Activated T-helper 1 cell treated with anti-CD3 and anti-CD28 coated beads, Interleukin-12 subunit alpha, Interleukin-12 subunit beta, Interleukin-2, Interleukin-4 antibody, amounts not matched to agents 30 ng/mL and 10 ng/mL and 1 ng/mL, durations not matched to agents 14 hours and 24 hours and 36 hours (primary cell): ENCODE data around the gene TNFRSF8. TPM values are rescaled to one million over a fixed set of nuclear protein-coding genes. Genes with fewer than 3 reads are reported as not detected.

Source experiments
- DNase-seq: peaks from one replicate; pipeline ENCODE4 v3.0.0; 2021; ENCODE audit warnings: low spot score
- H3K27ac Mint-ChIP-seq: one replicate; pipeline ENCODE4 v1.8.0; 2021; ENCODE audit warnings: mild to moderate bottlenecking, mixed read lengths
- H3K27me3 Mint-ChIP-seq: one replicate; pipeline ENCODE4 v1.8.0; 2022; ENCODE audit warnings: mild to moderate bottlenecking, moderate library complexity, mixed read lengths; ENCODE audit not compliant: insufficient read depth
- H3K36me3 Mint-ChIP-seq: one replicate; pipeline ENCODE4 v1.8.0; 2021; ENCODE audit warnings: low read depth, mixed read lengths
- H3K4me1 Mint-ChIP-seq: one replicate; pipeline ENCODE4 v1.8.0; 2021; ENCODE audit warnings: low read depth, mixed read lengths
- H3K4me3 Mint-ChIP-seq: one replicate; pipeline ENCODE4 v1.8.0; 2021; ENCODE audit warnings: mild to moderate bottlenecking, moderate library complexity, mixed read lengths
- H3K9me3 Mint-ChIP-seq: one replicate; pipeline ENCODE4 v1.8.0; 2021; ENCODE audit warnings: mixed read lengths
- intact Hi-C: fragments of 100-400 bp; cut with micrococcal nuclease; formaldehyde crosslinking; loops from one replicate; pipeline ENCODE4 v1.15.1; 2024
- total RNA-seq: library from RNA; stranded (reverse); gene quantifications from 2 replicates; pipeline ENCODE4 v1.2.3, GENCODE V29; 2022

TNFRSF8 gene
- total RNA-seq, 1 donor from 2014 or later, result 27.9 TPM

- Mint-ChIP-seq H3K9me3 (peaks cover under 1% of the 10 kb centered on the region), H3K36me3 (peaks cover 16% of the 10 kb centered on the region), H3K27ac (no peak overlapping the region), H3K4me3 (no peak overlapping the region), H3K27me3 (peaks cover 3% of the 10 kb centered on the region), H3K4me1 (peaks cover 39% of the 10 kb centered on the region)
- intact Hi-C loops, result no loop called here
- DNase-seq, result no peak
These were observed 13.4 kb downstream of the TNFRSF8 start for GRCh38 chr1:12076425-12077005.

GRCh38 chr1:12078575-12078937 is 15.5 kb downstream of the TNFRSF8 start:
- intact Hi-C loops, result loop anchor here (2.0 kb wide), 1 partner anchor 14 kb away; no protein-coding TSS in a partner anchor

GRCh38 chr1:12078938-12079861 is 16.1 kb downstream of the TNFRSF8 start:
- peaks cover 32% of the 10 kb centered on the region for H3K36me3 Mint-ChIP-seq
- peaks cover 57% of the 10 kb centered on the region for H3K4me1 Mint-ChIP-seq
- H3K9me3 Mint-ChIP-seq, result peaks cover 24% of the 10 kb centered on the region
- H3K27ac Mint-ChIP-seq, result peak overlapping the region; percentile 70
- intact Hi-C loops, result loop anchor here (1.0 to 2.0 kb wide), 2 partner anchors 11 to 14 kb away; no protein-coding TSS in a partner anchor
- DNase-seq, result no peak
- H3K27me3 Mint-ChIP-seq, result peaks cover 3% of the 10 kb centered on the region
- no peak overlapping the region for H3K4me3 Mint-ChIP-seq

More at GRCh38 chr1:12078575-12078937, 15.5 kb downstream of the TNFRSF8 start:
- Mint-ChIP-seq H3K9me3 (peaks cover 20% of the 10 kb centered on the region), H3K27me3 (peaks cover 3% of the 10 kb centered on the region), H3K4me3 (no peak overlapping the region), H3K27ac (no peak overlapping the region), H3K4me1 (peaks cover 58% of the 10 kb centered on the region), H3K36me3 (peaks cover 28% of the 10 kb centered on the region)
- no peak for DNase-seq

GRCh38 chr1:12080156-12080555 is 17.1 kb downstream of the TNFRSF8 start:
- intact Hi-C loops, result loop anchor here (5.0 kb wide), 1 partner anchor 78 kb away; no protein-coding TSS in a partner anchor
- Mint-ChIP-seq H3K9me3 (peaks cover 24% of the 10 kb centered on the region), H3K27me3 (peaks cover 3% of the 10 kb centered on the region), H3K4me1 (peaks cover 55% of the 10 kb centered on the region), H3K27ac (no peak overlapping the region), H3K4me3 (no peak overlapping the region), H3K36me3 (peaks cover 32% of the 10 kb centered on the region)
- DNase-seq, result no peak

GRCh38 chr1:12080773-12081556 is 17.9 kb downstream of the TNFRSF8 start:
- Mint-ChIP-seq H3K4me1 (peaks cover 48% of the 10 kb centered on the region), H3K4me3 (no peak overlapping the region), H3K27ac (no peak overlapping the region), H3K9me3 (peaks cover 24% of the 10 kb centered on the region), H3K36me3 (peaks cover 28% of the 10 kb centered on the region), H3K27me3 (no peaks in the 10 kb centered on the region)
- no peak for DNase-seq
- intact Hi-C loops, result loop anchor here (5.0 kb wide), 1 partner anchor 79 kb away; no protein-coding TSS in a partner anchor

- no peak for DNase-seq
- Mint-ChIP-seq H3K4me3 (no peak overlapping the region), H3K27me3 (no peaks in the 10 kb centered on the region), H3K27ac (peak overlapping the region; percentile 64), H3K4me1 (peaks cover 47% of the 10 kb centered on the region), H3K9me3 (peaks cover 24% of the 10 kb centered on the region), H3K36me3 (peaks cover 31% of the 10 kb centered on the region)
- intact Hi-C loops, result loop anchor here (5.0 kb wide), 1 partner anchor 80 kb away; no protein-coding TSS in a partner anchor
These were observed 18.7 kb downstream of the TNFRSF8 start for GRCh38 chr1:12081648-12082396.

- intact Hi-C loops, result loop anchor here (5.0 kb wide), 1 partner anchor 81 kb away; no protein-coding TSS in a partner anchor
- H3K27ac Mint-ChIP-seq, result no peak overlapping the region
- H3K36me3 Mint-ChIP-seq, result peaks cover 35% of the 10 kb centered on the region
- no peaks in the 10 kb centered on the region for H3K27me3 Mint-ChIP-seq
- H3K9me3 Mint-ChIP-seq, result peaks cover 29% of the 10 kb centered on the region
- H3K4me3 Mint-ChIP-seq, result no peak overlapping the region
- peaks cover 52% of the 10 kb centered on the region for H3K4me1 Mint-ChIP-seq
- no peak for DNase-seq
These were observed 19.9 kb downstream of the TNFRSF8 start for GRCh38 chr1:12082988-12083387.

GRCh38 chr1:12083766-12084165 is 20.7 kb downstream of the TNFRSF8 start:
- Mint-ChIP-seq H3K4me1 (peaks cover 58% of the 10 kb centered on the region), H3K27me3 (no peaks in the 10 kb centered on the region), H3K4me3 (no peak overlapping the region), H3K9me3 (peaks cover 29% of the 10 kb centered on the region), H3K27ac (no peak overlapping the region), H3K36me3 (peaks cover 39% of the 10 kb centered on the region)
- DNase-seq, result no peak
- intact Hi-C loops, result loop anchor here (5.0 kb wide), 1 partner anchor 81 kb away; no protein-coding TSS in a partner anchor

GRCh38 chr1:12085643-12086260 is 22.6 kb downstream of the TNFRSF8 start:
- peaks cover 66% of the 10 kb centered on the region for H3K4me1 Mint-ChIP-seq
- no peak overlapping the region for H3K27ac Mint-ChIP-seq
- intact Hi-C loops, result no loop called here

GRCh38 chr1:12087797-12088314 is 24.8 kb downstream of the TNFRSF8 start:
- H3K36me3 Mint-ChIP-seq, result peaks cover 49% of the 10 kb centered on the region
- H3K4me1 Mint-ChIP-seq, result peaks cover 58% of the 10 kb centered on the region
- H3K27ac Mint-ChIP-seq, result peak overlapping the region; percentile 95
- DNase-seq, result peak; percentile 66
- H3K9me3 Mint-ChIP-seq, result peaks cover 29% of the 10 kb centered on the region
- H3K4me3 Mint-ChIP-seq, result peak overlapping the region; percentile 51
- intact Hi-C loops, result loop anchor here (1.0 kb wide), 2 partner anchors 20 to 41 kb away; no protein-coding TSS in a partner anchor
- no peaks in the 10 kb centered on the region for H3K27me3 Mint-ChIP-seq

More at GRCh38 chr1:12085643-12086260, 22.6 kb downstream of the TNFRSF8 start:
- H3K4me3 Mint-ChIP-seq, result no peak overlapping the region
- no peaks in the 10 kb centered on the region for H3K27me3 Mint-ChIP-seq
- H3K9me3 Mint-ChIP-seq, result peaks cover 38% of the 10 kb centered on the region
- peaks cover 51% of the 10 kb centered on the region for H3K36me3 Mint-ChIP-seq
- no peak for DNase-seq

GRCh38 chr1:12088607-12089006 is 25.5 kb downstream of the TNFRSF8 start:
- DNase-seq, result peak; percentile 38
- Mint-ChIP-seq H3K27ac (peak overlapping the region; percentile 95), H3K4me1 (peaks cover 51% of the 10 kb centered on the region), H3K27me3 (no peaks in the 10 kb centered on the region), H3K36me3 (peaks cover 46% of the 10 kb centered on the region), H3K4me3 (peak overlapping the region; percentile 51), H3K9me3 (peaks cover 21% of the 10 kb centered on the region)
- intact Hi-C loops, result loop anchor here (1.0 kb wide), 2 partner anchors 20 to 41 kb away; no protein-coding TSS in a partner anchor
